ENCODE measurements around the gene NUMB.

NUMB gene

DNA sequence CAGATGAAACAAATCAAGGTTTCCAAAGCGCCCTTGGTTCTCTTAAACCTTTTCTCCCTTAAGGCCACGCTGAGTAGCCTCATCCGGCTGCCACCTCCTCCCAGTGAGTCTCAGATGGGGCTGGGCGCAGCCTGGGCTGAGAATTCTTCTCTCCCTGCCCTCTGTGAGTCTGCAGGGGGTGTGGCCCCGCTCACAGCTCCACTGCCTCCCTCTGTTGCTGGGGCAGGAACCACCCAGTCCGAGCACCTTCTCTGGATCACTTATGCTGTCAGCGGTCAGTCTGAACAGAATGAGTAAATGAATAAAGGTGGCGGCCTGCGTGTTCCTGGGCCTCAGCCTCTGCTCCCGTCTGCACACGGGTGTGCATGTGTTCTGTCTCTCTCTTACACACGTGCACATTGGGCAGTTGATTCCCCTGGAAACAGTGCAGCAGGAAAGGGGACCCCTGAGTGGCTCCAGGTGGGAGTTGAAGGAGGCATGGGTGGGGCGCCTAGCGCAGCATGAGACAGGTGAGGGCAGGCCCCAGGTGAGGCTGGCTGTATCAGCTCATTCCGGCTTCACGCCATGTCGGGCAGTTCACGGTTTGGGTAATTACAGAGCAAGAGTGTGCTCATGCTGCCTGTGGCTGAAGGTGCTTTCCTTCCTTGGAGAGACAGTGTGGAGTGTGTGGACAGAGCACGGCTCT is 216.7 kb downstream of the NUMB start:
- no peak for DNase-seq

DNA sequence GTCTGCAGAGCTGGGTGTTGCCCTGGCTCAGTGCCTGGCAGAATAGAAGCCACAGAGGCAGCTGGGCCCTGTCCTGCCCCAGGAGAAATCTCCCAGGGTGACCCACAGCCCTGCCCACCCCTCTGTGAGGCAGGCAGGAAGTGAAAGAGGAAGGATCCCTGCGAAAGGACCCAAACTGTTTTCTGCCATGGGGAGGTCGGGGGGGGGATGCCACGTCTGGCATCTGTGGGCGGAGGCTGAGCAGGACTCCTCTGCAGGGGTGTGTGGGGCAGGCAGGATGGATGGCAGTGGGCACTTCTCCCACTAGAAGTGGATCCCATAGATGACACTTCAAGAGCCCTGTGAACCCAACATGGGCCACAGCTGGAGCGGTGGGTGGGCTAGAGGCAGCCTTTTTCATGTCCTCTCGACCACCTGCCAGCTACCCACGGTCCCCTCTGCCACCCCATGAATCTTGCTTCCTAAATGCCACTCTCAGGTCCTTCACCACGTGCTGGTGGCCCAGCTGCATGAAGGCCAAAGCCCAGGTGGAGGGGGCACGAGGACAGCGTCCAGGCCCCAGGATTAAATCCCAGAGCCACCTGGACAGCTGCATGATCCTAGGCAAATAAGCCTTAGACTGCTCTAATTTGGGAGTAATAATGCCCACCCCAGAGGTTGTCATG is 217.4 kb downstream of the NUMB start:
- no peak for DNase-seq

DNA sequence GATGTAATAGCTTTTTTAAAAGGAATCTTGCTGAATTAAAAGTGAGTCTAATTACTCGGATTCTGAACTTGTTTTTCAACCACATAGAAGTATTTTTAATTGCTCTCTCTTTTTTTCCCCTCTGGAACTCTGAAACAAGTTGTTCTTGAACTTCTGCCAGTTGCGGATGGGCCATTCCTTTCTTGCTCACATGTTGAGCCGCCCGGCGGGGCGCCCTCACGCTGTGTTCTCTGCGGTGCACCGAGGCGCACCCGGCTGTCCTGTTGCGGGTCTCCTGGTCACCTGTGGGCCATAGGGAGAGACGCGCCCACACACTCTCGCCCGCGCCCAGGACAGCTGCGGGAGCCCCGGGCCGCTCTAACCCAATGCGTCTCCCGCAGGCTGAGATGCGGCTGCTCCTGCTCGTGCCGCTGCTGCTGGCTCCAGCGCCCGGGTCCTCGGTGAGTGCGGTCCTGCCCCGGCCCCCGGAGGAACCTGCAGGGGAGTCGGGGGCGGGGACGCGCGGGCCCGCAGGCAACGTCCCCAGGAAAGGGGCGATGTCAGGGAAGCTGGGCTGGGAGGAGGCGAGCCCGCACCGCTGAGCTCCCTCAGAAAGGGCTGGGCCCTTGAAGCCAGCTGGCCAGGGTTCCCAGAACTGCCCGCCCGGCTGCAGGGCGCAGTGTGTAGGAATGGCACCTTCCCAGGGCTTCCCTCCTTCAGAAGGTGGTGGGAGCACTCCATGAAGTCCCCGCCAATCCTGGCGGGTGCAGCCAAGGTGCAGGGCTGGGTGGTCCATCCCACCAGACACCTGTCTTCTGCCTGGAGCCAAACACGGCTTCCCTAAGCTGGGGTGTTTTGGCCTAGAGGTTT is 218.7 kb downstream of the NUMB start:
- DNase-seq = no peak

DNA sequence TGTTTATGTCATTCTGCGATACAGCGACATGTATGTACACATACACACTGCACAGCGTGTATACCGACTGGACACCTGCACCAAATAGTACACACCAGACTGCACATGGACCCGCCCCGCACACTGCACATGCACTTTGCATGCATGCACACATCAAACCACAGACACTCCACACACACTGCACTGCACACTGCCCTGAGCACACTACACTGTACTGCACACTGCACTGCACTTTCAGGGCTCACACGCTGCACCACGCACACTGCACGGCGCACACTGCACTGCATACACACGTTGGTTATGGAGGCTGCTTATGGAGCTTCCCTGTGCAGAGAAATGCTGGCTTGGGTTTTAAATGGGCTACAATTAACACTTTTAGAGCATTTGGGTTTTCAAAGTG is 219.4 kb downstream of the NUMB start:
- DNase-seq = no peak

DNA sequence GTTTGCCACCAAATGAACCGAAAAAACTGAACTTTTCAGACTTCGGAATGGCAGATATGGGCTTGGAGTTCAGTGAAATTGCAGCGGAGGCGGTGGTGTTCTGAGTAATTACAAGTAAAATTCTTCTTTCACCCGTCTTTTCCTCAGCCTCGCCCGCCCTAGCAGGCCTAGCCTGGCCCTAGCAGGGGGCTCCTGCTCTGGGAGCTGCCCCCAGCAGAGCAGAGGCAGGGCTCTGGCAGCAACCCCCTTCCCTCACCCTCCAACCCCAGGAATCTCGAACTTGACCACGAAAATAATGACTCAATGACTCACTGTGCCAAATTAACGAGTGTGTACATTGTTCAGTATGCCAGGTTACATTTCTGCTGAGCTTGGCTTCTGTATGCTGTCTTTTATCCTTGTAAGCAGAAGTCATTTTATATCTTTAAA is 219.9 kb downstream of the NUMB start:
- DNase-seq = no peak

DNA sequence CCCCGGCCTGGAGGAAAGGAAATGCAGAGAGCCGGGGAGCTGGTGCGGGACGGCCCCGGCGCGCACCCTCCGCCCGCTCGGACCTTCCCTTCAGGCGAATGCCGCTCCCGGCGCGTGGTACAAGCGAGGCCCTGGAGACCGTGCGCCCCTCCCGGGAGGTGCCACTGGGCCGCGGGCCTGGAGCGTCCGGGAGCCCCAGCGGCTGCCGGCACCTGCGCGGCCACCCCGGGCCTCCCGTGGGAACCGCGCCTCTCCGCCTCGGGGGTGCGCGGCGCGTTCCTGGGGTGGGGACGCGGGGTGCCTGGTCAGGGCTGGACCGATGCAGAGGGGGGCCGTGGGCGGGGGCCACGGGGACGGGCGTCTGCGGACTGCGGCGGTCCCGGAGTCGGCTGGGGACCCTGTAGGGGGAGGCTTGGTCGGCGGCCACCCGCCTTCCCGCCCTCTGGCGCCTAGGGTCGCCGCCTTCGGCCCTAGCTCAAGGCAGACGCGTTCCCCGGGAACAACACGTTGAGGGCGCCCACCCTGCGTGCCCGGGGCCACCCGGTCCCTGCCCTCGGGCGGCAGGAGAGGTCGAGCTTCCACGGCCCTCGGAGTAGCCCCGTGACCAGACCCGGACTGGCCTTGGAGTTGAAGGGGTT is 220.4 kb downstream of the NUMB start:
- DNase-seq = no peak

DNA sequence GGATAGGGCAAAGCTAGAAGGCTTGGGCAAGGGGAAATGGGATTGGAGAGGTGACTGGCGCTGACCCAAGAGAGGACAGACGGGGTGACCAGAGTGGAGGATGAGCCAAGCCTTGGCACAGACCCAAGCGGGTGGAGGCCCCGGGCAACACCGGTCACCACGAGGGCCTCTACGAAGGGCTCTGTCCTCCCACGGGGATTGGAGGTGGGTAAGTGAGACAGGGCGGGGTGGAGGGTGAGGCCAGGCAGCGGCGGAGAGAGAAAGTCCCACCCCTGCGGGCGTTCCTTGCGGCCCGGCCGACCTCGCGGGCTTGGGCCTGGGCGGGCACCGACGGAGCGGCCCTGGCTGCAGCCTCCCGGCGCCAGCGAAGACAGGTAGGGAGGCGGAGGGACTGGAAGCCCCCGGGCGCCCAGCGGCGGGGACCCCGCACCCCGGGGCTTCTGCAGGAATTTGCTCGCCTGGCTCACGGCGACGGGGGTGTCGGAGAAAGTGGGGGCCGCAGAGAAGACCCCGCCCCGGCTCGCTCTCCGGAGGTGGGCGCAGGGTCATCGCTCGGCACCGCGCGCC is 221.0 kb downstream of the NUMB start, which contains the start of gene PAPLN:
PAPLN (plus strand) TSS at position 288 of the 567 bp plus-strand sequence. CDS start 2,273 bp downstream, outside the sequence.
- no peak for DNase-seq

DNA sequence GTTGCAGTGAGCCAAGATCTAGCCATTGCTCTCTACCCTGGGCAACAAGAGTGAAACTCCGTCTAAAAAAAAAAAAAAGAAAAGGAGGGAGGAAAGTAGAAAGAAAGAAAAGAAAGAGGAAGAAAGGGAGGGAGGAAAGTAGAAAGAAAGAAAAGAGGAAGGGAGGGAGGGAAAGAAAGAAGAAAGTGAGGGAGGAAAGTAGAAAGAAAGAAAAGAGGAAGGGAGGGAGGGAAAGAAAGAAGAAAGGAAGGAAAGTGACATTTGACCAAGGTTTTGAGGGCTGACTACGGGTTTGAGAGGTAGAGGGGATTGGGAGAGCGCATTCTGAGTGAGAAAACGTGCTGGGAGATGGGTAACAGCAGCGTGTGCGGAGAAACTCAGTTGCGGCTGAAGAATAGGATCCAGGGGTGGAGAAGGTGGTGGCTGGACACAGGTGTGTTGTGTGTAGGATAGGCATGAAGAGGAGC is 221.6 kb downstream of the NUMB start:
- DNase-seq = no peak

DNA sequence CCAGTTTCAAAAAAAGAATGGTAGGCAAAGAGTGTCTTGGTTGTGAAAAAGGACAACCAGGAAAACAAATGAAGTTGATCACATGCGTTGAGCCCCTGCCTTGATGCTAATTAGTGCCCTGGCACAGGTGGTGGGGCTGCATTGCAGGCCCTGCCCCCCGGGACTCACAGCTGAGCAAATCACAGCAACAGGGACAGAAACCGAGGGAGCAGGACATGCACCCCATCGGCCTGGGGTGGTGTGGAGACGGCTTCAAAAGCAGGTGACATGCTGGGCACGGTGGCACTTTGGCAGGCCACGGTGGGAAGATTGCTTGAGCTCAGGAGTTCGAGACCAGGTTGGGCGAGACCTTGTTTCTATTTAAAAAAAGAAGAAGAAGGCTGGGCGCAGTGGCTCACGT is 222.2 kb downstream of the NUMB start:
- no peak for DNase-seq

DNA sequence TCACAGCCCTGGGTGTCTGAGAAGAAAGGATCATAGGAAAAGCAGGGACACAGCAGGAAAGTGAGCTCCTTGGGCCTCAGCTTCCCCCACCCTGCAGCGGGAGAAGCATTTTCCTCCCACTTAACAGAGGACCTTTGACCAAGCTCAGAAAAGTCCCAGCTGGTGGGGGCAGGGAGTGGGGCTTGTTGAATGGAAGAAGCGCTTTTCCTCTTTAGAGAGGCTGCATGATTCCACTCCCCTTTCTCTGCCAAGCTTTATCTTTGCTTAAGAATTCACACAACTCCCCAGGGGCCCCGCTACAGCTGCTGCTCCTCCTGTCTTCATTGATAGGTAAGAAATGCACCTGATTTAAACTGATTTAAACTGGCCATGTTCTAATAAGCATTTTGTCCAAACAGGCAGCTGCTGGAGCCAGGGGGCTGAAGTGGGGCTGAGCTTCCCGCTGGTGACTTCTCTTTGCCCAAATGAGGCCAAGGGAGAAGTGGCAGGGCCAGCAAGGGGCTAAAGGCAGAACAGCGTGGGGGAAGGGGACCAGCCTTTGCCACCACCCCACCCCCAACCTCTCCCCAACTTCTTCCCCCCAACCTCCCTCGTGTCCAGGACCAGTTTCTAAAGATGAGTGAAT is 222.7 kb downstream of the NUMB start:
- DNase-seq = no peak

DNA sequence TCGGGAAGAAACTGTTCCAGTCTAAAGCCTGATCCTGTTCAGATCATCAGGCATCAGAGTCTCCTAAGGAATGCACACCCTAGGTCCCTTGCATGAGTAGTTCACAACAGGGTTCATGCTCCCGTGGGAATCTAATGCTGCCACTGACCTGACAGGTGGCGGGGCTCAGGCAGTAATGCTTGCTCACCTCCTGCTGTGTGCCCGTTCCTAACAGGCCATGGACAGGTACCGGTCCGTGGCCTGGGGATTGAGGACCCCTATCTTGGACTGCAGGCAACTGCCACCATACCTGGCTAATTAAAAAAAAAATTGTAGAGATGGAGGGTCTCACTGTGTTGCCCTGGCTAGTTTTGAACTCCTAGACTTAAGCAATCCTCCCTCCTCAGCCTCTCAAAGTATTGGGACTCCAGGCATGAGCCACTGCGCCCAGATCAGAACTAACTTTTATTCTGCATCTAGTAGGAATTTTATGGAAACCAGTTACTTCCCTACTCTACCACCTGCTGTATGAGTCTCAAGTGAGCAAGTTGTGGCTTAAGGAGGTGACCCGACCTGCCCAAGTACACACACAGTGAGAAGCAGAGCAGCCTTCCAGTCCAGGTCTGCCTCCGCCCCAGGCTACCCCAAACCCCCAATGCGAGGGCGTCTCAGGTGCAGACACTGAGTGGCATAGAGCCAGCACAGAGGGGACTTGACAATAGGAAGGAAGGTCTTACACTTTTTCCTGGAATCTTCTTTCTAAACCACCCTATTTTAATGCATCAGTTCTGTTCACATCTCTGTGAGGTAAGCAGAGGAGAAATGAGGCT is 223.6 kb downstream of the NUMB start:
- no peak for DNase-seq

DNA sequence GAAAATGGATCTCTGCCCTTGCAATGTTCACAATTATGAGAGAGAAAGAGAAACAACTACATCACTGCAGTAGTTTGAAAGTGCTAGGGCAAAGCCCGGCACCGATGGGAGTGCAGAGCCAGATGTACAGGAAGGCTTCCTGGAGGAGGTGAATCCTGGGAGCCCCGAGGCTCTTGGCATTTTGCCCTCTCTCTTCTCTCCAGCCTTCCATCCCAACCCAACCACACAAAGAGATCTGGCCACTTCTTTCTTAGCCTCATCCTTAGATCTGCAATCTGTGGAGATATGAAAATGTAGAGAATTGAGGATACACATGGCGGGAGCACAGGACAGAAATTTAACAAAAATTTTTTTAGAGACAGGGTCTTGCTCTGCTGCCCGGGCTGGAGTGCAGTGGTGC is 224.3 kb downstream of the NUMB start:
- no peak for DNase-seq

DNA sequence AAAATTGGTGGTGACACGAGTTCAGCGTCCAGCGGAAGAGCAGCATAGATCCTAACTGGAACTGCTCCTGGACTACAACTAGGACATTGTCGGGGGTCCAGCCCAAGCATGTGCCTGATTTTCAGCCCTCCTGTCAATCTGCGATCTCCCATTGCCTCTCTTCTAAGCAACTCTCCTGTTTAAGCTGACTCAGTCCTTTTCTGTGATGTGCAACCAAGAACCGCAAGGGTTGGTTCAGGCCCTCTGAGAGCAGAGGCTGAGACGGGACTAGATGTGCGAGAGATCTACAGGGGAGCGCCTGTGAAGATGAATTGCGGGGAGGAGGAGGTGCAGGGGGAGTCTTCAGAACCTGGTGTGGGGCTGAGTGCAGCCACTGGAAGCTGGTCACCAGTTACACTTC is 224.8 kb downstream of the NUMB start:
- no peak for DNase-seq

DNA sequence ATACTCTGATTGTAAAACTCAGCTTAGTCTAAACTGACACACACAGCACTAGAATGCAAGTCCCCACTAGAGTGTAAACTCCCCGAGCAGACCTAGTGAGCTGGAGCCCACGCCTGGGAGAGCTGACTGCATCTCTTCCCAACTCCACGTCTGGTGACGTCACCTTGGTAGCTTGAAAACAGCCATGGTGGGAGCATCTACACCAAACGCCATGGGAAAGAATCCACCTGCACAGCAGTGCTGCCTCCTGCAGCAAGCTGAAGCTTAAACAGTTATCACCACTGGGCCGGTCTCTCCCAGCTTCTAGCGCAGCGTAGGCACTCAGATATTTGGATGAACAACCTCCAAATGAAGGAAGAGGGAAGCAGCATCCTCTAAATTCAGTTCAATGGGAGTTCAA is 225.4 kb downstream of the NUMB start:
- no peak for DNase-seq

DNA sequence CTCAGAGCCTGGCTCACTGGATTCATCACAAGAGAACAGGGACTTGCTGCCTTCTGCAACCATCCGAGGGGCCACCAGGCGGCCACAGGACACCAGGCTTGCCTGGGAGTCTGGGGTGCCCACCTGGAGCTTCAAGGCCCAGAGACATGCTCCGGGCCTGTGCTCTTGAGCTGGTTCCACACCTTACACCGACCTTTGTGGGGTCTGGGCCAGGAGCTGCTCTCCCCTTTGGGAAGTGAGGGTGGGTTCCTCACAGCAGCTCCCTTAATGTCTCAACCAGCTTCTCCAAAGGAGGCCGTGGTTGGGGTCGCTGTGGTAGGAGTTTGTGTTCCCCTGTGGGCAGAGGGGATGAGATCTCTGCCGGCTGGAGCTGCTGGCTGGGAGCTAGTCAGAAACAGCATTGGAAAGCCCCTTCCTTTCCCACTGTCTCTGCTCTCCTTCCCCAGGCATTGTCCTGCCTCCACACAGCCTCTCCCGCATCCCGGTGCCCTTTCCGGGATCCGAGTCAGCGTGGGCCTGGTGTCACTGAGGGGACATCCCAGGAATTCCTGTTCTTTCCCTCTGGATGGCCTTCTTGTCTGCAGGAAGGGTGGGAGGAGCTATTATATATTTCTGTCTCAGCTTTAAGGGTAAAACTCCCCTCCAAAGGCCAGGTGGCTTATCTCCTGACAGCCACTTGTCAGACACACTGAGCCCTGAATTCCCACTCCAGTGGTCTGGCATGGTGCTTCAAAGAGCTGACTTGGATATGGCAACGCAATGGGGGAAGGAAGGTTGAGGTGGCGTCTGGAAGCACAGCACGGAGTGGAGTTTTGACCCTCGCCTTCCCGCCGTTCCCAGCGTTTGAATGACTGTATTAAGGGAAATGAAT is 226.1 kb downstream of the NUMB start:
- peak; percentile 46 for DNase-seq

DNA sequence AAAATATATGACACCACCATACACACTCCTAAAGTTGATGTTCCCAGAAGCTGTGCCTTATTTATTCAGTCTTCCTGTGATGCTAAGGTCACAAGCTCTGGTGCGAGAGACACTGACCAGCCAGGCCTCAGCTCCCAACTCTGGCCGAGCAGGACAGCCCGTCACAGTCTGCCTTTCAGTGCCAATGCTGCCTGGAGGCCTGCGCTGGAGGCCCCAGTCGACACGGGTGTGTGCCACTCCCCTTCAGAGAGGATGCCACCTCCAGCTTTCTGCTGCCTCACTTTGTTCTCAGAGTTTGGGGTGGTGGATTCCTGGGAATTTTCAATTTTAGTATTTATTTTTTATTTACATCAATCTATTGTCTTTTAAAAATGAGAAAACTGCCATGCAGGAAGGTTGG is 228.3 kb downstream of the NUMB start:
- no peak for DNase-seq

DNA sequence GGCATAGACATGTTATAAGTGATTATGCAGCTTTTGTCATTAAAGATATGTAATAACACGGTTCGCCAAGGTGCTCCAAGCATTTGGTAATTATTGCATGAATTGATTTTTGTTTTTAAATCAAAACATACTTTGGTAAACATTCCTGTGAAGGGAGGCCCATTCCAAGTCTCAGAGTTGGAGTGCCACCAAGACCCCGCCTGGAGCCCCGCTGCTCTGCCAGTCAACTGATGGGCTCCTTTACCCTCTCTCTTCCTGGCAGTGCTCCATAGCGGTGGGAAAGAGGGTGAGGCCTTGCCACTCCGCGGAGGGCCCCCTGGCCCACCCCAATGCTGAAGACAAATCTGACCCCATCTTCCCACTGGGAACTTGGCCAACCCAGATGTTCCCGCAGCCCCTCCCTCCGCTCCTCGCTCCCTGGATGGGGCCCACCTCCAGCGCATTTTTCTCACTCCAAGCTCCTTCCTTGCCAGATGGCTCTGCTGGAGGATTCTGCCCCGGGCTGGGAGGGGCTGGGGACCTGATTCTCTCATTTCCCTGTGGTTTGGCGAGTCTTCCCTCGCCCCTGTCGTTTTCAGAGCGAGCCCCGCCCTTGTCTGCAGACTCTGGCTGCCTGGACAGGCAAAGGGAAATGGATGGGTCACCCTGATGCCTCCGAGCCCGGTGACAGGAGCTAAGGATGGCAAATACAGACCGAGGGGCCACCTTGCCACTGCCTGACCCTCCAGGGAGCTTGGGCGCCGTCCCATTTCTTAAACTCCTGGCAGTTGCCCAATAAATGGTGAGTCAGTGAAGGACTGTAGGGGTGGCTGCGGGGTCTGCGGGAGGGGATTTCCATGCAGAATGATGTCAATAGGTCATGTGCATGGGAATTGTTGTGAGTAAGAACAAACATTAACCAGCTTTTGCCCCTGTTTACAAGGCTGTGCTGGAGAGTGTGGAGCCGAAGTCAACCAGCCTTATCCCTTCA is 230.2 kb downstream of the NUMB start:
- no peak for DNase-seq

DNA sequence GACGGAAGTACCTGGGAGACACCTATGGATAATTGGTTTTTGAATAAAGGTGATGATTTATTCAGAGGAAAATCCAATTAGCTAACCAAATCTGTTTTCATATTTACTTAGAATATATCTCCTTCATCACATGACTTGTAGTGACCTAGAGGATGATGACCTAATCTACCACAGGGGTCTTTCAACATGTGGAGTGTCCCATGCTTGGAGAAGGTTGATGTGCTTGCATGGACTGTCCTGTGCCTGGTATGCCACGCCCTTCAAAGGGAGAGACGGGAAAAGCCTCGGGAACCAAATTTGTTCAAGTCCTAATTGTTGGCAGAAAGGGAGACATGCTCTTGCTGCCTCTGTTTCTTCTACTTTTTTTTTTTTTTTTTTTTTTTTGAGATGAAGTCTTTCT is 232.8 kb downstream of the NUMB start:
- no peak for DNase-seq

All from OCI-M1 (cell line).